Tibial nerve (tissue), 4 donors: ENCODE data around the gene SP140L.

Source experiments
- CTCF ChIP-seq, 5 experiments: fragments of 200-600 bp in 3 of 5; fragments of 450-650 bp in 2 of 5; sonication (generic) in 3 of 5; IDR thresholded peaks; one replicate each; pipeline ENCODE4 v1.5.1; 2016 to 2019; ENCODE audit warnings: antibody characterized with exemption in 5 of 5, mild to moderate bottlenecking in 3 of 5, moderate library complexity in 2 of 5
- EP300 ChIP-seq, 2 donors: sonication (generic); formaldehyde crosslinking; IDR thresholded peaks; one replicate each; pipeline ENCODE4 v1.6.1; 2017; ENCODE audit warnings: antibody characterized with exemption in 2 of 2, mild to moderate bottlenecking in 1 of 2
- POLR2A ChIP-seq, 2 donors: fragments of 450-650 bp; IDR thresholded peaks; one replicate each; pipeline ENCODE4 v1.6.1; 2017; ENCODE audit warnings: antibody characterized with exemption in 2 of 2, mild to moderate bottlenecking in 2 of 2, moderate library complexity in 2 of 2

GRCh38 chr2:230443541-230443940, 116.5 kb downstream of the SP140L start:
- TF ChIP-seq EP300 (IDR thresholded peaks at IDR 0.05), result no peak
- TF ChIP-seq CTCF (IDR thresholded peaks at IDR 0.05), result no peak
- no peak for TF ChIP-seq POLR2A (IDR thresholded peaks at IDR 0.05)
